Endometrium (tissue), 2 donors: ENCODE results near the gene TGFB3.

Experiments used
- FAIRE-seq: peaks from 2 replicates; lab custom pipeline; 2012; peaks lifted over from hg19 to GRCh38; lab: Jason Lieb, UNC
- donor health status: control.
- donor health status: control.

The TGFB3 gene

DNA sequence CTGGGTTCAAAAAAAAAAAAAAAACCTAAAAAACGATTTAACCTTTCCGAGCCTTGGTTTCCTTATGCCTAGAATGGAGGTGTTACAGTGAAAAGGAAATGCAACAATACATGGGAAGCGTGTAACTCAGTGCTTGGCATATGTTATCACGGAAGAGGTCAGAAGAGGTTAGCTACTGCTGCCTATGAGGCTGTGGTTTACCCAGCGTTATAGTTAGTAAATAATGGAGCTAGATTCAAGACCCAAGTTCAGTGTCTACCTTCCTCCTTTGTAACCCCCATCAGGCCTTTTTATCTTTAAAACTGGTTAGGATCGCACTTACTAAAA is 4.6 kb upstream of the TGFB3 start:
- no peak for FAIRE-seq

- no peak for FAIRE-seq
These were observed 4.0 kb upstream of the TGFB3 start, which contains the start of gene IFT43 for GRCh38 chr14:75985618-75986438. IFT43 (plus strand) TSS chr14:75985763; CDS start chr14:75985787, 24 bp downstream.

DNA sequence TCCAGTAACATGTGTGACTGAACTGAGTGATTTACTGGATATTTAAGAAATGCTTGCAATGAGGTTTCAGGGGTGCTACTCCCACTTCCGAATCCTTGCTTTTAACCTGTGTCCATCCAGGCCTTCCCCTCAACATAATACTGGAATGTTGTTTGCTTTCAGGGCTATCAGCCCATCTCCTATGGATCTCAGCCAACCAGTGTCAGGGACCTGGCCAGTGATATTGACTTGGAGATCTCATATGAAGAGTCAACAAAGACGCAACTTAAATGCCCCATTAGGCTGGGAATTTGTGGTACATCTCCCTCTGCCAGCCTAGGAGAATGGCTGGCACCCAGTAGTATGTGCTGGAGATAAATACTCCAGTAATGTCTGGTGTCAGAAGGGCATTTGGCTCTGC is 2.9 kb upstream of the TGFB3 start:
- FAIRE-seq = no peak

DNA sequence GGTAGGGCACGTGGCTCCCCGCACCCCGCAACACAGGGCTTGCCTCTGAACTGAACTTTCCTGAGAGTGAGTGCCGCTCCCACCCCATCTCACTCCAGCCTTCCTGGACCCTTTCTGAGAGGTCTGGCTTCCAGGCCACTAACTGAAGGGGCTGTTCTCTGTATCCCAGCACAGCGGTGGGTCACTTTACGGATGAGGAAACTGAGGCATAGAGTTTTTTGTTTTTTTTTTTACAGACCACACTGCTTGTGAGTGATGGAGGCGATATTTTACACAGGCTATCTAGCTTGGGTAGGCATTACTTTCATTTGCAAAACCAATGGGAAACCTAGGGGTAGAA is 1.2 kb upstream of the TGFB3 start:
- no peak for FAIRE-seq

DNA sequence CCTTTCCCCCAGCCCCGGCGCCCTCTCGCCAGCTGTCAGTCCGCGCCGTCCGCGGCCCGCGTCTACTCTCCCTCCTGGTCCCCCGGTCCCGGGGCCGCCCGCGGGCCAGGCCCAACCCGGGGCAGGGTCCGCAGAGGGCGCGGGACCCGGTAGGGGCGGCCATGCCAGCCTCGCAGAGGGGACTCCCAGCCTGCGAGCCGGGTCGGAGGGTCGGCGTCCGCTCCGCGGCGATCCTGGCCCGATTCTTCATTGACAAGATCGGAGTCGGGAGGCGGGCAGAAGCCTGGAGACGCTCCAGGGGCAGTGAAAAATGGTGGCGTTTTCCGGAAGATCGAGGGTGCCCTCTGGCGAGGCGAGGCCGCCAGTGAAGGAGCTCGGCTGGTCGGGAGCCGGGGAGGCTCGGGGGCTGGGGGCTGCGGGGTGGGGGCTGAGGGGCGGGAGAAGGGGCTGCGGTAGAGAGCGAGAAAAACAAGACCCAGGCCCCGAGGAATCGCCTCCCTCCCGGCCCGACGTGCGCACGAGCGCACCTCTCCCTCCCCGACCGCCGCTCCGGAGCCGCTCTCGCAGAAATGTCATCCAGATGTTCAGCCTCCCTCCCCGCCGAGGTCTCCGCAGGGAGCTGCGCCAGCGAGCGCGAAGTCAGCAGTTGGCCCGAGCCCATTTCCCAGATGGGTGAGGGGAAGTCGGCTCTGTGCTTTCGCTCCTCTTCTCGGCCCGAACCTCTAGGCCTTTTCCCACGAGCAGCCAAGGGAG is 647 bp upstream of the TGFB3 start:
- FAIRE-seq = no peak

GRCh38 chr14:75980856-75981255 is 939 bp downstream of the TGFB3 start:
- no peak for FAIRE-seq

DNA sequence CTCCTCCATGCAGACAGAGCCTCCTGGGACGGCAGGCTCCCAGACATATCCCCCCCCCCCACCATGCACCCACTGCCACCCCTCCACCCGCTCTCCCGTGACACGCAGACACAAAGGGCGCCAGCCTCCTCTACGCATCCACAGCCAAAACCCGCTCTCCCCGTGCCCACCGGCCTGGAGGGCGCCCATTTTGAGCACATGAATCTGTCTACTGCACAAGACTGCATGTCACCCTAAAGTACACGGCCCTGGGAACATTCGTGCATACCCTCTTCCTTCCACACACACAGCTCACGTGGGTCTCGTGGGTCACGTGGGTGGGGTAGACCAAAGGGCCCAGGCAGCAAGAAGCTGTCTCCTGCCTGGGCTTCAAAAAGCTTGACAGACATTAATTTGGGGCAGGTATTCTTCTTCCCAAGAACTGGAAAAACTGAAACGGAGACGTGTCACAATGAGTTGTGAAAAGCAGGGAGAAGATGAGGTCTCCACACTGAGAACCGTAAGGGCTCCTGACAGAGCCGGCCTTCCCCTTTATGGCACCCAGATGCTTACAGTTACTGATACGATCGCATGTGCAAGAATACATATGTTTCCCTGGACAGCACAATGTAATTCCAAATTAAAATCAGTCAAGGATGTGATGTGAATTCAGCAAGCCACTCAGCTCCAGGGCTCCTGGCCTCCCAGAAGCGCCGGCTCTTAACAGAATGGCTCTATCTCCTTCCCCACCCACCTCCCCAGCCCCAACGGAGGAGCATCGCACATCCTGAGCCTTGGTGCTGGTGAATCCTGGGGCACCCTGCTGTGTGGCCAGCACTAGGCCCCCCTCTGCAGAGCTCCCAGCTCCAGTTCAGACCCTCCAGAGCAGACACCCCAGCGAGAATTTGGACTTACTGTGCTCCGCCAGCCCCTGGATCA is 1.9 kb downstream of the TGFB3 start:
- FAIRE-seq = no peak

DNA sequence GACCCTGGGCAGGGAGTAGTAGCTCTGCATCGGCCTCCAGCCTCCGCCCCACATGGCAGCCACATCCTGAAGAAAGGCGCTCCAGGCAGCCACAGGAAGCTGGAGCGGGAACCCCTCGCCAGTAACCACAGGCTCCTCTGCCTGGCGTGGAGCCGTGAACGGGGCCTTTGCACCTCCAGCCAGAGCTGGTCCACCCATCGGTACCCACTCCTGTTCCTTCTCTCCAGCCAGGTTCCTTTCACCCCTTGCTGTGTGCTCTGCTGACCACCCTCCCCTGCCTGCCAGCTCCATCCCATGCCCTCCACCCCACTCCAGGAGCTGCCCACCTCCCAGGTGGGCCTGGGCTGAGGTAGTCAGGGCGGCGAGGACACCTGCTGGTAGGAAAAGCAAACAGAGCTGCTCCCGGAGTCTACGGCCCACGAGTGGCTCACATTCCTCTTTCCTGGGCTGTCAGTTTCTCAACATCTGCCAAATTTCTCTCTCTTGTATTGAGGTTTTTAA is 2.7 kb downstream of the TGFB3 start:
- no peak for FAIRE-seq

DNA sequence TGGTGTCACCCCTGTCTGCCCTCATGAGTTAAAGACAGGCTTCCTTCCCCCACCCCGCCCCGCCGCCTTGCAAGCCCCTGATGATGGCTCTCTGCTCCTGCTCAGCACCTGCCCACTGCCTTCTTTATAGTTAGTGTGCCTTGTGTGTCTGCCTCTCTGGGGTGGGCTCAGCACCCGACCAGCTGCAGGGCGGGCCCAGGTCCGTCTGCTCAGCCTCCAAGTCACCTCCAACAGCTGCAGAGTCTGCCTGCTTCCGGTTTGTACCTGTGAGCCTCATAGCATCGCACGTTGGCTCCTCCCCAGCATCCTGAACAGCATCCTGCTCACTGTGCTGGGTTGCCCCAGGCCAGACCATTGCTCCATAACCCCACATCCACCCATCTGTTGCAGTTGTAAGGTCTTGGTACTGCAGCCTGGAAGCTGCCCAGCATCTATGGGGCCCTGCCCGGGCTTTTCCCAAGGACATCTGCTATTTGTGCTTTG is 3.5 kb downstream of the TGFB3 start:
- no peak for FAIRE-seq

DNA sequence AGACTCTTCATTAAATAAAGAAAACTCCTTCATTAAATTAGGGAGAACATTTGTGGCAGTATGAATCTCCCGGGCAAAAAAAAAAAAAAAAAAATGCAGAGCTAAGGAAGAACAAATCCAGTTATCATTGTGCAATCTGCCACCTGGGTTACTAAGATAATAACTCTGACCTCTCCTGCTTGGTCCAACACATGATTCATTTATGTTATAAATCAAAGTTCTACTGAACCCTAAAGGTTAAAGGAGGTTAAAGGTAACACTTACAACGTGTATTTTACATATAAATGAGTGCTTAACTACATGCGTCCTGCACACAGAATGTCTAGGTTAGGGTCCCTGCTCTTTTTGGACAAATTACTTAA is 4.2 kb downstream of the TGFB3 start:
- no peak for FAIRE-seq

GRCh38 chr14:75976826-75977581 is 4.8 kb downstream of the TGFB3 start:
- no peak for FAIRE-seq

DNA sequence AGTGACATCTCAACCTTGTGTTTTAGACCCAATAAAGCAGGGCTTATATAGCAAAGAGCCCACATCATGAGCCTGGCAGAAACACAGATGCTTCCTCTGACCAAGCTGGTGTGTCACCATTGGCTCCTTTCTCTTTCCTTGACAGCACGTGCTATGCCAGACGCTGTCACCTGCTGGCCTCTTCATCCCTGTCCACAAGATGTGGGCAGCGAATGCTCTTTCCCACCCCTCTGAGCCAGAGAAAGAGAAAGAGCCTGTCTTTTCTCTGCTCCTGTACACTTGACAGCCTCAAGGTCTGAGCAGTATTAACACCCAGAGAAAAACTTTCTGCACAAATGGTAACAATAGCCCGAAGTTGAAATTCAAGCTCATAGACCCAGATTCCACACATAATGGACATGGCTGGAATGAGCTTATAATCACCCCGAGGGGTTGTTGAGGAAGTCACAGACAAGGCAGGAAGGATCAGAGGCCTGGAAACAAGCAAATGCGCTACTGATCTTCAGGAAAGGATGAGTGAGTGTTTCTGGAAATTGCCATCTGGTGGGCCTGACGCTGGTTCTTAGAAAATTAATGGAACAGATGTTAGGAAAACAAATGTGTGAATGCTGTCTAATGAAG is 8.9 kb downstream of the TGFB3 start:
- no peak for FAIRE-seq

DNA sequence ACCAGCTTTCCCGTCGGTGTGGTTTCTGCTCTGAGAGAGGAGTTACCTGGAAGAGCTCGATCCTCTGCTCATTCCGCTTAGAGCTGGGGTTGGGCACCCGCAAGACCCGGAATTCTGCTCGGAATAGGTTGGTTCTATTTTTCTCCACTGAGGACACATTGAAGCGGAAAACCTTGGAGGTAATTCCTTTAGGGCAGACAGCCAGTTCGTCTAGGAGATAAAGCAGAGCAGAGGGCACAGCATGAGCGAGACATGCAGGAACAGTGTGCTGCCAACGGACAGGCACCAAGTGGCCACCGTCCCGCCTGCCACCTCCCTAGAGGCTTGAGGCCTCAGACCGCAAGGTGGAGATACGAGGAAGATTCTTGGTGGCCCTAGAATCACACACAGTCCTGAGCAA is 10.3 kb downstream of the TGFB3 start:
- no peak for FAIRE-seq

DNA sequence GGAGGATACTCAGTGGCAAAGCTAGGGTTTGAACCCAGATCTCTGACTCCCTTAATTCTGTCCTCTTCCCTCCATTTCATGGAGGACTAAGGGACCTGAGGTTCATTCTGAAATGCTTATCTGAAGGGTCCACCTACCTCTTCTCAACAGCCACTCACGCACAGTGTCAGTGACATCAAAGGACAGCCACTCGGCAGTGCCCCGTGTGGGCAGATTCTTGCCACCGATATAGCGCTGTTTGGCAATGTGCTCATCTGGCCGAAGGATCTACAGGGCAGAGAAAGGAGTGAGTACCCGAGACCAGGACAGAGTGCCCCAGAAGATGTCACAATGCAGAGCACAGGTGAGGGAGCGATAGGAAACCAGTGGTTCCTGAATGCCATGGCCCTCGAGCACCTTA is 10.8 kb downstream of the TGFB3 start:
- FAIRE-seq = no peak

- no peak for FAIRE-seq
These were observed 11.9 kb downstream of the TGFB3 start for GRCh38 chr14:75969891-75970290.

DNA sequence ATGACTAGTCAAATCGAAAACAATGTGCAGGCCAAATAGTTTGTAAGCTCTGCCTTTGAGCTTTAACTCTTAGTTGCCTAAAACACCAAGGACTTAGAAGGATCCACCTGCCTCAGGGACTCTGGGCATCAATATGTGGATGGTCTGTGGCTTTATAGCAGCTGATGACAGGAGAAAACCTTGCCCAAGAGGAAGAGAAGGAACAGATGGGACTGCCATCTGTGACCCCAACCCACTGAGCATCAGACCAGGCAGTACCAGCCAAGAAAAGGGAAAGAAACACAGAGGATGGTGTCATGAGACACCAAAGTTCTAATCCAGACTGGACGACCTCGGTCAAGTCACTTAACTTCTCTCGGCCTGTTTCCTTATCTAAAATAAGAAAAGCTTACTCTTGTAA is 12.7 kb downstream of the TGFB3 start:
- FAIRE-seq = no peak

GRCh38 chr14:75968456-75968855 is 13.3 kb downstream of the TGFB3 start:
- no peak for FAIRE-seq

GRCh38 chr14:75967866-75968265 is 13.9 kb downstream of the TGFB3 start:
- no peak for FAIRE-seq

DNA sequence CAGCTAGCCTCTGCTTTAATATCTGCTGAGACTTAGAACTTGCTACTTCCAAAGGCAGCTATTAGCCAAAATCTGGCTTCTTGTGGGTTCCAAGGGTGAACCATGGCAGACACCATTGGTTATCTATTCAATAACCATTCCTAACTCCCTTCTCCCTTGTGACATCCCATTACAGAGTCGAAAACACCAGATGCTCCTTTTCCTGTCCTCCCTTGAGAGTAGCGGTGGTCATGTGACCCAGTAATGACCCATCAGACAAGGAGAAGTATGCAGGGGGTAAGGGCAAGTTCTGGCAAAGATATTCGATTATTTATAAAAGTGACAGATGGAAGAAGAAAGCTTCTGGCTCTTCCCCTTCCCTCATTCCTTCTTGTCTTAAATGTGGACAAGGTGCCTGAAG is 20.1 kb downstream of the TGFB3 start:
- no peak for FAIRE-seq

DNA sequence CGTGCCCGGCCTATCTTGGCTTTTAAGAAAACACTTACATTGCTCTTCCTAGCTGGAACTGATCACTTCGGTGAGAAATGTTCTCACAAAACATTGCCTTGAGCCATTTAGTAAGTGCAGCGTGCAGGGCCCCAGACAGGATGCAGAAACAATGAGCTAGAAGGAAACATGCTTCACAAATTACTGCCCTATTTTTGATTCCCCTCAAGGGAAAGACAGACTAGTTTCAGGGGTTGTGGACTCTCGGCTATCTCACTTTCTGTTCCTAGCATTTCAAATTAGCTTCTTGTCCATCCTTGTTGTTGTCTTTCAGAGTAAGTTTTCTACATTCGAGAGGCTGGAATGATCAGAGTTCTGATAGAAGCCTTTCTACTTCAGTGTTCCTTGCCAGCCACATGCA is 21.6 kb downstream of the TGFB3 start:
- FAIRE-seq = no peak

GRCh38 chr14:75959031-75959430 is 22.8 kb downstream of the TGFB3 start:
- no peak for FAIRE-seq
